GM10847 (cell line): Measurements from ENCODE around the gene ADAM12.

Source experiments
- POLR2A ChIP-seq: IDR thresholded peaks from 2 replicates; pipeline ENCODE4 v1.6.1; 2011; ENCODE audit not compliant: insufficient read length; ENCODE audit errors: extremely low read depth

ADAM12 gene

DNA sequence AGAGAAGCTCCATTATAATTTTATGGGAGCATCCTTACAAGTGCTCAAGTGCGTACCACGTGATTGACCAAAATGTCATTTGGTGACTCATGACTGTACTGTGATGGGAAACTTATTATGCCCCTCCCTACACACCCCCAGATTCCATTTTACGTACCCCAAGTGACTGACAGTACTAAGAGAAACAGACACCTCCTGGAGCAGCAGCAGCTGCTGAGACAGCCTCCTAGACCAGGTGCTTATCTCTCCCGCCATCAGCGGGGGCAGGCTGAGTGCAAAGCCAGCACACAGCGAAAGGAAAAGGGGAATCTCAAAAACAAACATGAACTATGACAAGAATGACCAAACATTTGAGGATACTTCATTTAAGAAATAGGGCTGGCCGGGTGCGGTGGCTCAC lies 4.2 kb upstream of the ADAM12 start:
- no peak for TF ChIP-seq POLR2A

DNA sequence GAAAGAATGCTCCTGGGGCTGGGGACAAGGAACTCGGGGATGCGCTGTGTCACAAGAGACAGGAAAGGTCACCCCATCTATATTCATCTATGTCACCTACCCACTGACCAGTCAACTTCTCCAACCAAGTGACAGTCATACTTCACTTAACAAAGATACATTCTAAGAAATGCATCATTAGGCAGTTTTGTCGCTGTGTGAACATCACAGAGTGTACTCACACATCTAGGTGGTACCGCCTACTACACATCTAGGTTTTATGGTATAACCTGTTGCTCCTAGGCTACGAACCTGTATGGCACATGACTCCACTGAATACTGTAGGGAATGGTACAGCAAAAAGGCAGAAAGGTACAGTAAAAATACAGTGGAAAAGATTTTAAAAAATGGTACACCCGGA lies 3.8 kb upstream of the ADAM12 start:
- TF ChIP-seq POLR2A = no peak

DNA sequence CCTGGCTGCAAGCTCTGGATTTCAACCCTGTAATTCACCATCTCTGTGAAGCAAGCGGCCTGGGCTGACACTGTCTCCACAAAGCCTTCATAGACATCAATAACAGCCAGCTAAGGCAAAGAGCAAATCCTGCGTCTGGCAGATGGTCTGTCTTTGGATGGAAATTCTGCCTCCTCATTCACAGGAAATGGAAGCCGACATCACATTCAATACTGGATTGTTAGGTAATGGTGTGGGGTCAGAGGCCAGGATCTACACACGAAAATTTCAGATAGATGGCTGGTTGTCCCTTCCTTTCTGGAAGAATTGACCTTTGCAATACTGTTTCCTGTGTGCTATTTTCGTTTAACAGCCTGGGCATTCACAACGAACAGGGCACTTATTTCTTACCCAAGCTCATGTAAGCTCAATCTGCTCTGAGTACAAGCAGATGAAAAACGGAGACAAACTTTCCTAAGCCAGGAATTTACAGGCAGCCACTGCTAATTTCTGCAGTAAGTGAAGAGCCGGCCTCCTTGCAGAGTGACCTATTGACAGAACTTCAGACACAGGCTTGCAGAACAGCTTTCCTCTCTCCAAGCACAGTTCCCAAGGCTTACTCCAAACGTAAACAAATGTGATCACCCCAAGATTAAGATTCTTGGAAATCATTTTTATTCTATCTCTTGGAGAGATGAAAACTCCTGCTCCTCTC lies 3.1 kb upstream of the ADAM12 start:
- TF ChIP-seq POLR2A = no peak

DNA sequence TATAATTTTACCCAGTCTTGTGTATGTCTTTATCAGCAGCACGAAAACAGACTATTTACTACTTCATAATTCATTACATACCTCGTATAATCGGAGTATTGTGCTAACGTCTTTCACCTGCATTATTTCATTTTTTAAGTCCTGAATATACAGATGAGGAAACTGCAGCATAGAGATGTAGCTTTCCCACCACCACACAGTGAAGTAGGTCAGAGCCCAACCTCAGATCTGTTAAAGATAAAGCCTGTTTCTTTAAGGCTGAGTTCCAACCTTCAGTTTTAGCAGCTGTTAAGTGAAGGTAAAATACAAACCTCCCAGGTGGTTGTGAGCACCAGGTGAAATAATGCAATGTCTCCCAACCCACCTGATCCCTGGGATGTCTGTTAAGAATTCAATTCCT lies 2.0 kb upstream of the ADAM12 start:
- no peak for TF ChIP-seq POLR2A

DNA sequence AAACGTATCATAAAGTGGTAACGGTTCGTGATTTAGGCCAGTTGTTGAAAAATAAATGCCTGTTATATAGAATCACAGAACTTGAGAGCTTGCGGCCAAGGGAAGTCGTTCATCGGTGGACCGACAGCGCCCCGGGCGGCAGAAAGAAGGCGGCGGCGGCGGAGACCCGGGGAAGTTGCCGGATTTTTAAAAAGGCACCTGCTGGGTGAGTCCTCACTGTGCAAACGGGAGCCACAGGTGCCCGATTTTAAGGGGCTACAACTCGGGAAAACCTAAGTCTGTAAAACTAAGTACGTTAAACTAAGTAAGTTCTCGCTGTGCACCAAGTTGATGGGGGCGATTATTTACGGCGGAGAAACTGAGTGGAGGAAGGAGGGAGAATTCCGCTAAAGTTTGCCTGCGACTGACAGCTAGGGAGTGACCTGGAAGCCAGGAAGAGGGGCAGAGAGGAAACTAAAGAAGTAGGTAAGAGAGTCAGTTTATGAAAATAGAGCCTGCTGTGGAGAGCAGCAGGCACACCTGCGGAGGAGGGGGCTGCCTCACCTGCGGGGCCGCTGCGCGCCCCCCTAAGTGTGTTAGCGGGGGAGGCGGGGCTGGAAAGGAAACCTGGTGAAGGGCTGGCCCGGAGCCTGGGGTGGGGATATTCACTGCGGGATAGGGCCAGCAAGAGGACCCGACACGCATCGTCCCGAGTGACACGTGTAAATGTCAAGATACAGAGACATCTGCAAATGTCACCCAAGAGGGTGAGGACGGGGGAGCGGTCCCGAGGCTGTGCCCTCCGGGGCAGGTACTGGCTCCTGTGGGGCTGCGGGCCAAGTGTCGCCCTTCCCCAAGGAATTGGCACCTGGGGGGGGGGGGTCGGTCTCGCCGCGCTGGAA lies 996 bp downstream of the ADAM12 start:
- no peak for TF ChIP-seq POLR2A

DNA sequence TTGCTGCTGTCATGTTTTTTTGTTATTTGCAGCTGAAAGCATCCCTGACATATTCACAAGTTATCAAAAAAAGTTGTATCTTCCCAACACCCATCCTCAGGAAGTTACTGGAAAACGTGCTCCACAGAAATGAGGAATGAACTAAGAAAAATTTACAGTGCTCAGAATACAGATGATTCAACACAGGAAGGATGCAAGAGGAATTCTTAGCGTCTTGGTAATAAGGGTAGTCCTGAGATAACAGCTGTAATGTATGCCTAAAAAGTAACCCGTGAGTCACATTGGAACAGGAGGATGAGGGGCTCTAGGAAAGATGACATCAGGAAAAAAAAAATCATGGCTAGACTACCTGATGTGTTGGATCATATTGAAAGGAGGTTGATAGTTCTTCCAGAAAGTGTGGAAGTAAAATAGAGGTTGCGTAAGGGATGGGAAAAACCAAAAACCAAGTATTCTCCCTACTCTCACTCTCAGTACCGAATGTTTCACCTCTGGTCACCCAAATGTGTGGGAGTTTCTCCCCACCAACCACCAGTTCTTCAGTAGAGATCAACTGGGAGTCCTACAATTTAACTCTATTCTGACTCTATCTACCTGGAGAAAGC lies 3.9 kb downstream of the ADAM12 start:
- TF ChIP-seq POLR2A = no peak

DNA sequence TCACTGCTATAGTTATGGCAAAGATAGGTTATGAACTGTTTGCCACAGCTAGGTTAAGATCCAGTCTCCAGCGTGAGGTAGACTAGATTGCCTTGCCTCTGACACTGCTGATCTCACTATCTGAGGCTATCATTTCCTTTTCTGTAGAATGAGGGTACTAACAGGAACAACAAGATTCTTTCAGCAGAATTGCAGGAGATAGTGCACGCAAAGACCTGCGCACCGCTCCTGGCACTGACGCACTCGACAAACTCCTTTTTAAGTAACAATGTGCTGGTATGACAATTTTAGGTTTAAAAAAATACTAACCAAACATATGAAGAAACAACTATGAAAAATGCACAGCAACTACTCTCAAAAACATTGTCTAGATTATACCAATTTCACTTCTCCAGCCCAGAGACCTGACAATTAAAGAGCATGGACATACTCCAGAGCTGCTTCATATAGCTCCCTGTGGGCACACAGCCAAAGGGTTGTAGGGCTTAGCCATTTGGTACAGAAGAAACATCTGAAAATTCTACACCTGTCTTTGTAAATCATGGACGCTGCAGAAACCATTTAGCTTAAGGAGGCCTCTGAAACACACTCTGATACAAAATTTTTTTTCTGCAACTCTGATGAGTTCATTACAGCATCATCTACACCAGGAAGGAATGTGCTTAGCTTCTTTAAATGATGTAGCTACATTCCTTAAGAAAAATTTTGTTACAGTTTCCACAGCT lies 7.8 kb downstream of the ADAM12 start:
- no peak for TF ChIP-seq POLR2A

DNA sequence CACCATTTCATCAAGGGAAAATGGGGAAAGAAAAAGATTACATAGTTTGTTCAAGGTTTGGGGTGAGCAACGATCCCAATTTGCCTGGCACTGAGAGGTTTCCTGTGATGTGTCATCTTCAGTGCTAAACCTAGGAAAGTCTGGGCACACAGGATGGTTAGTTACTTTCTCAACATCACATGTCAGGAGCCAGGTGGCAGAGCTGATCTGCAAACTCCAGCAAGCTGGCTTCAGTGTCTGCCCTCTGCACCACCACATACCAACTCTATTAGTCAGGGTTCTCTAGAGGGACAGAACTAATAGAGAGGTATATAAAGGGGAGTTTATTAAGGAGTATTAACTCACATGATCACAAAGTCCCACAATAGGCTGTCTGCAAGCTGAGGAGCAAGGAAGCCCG lies 11.3 kb downstream of the ADAM12 start:
- TF ChIP-seq POLR2A = no peak

DNA sequence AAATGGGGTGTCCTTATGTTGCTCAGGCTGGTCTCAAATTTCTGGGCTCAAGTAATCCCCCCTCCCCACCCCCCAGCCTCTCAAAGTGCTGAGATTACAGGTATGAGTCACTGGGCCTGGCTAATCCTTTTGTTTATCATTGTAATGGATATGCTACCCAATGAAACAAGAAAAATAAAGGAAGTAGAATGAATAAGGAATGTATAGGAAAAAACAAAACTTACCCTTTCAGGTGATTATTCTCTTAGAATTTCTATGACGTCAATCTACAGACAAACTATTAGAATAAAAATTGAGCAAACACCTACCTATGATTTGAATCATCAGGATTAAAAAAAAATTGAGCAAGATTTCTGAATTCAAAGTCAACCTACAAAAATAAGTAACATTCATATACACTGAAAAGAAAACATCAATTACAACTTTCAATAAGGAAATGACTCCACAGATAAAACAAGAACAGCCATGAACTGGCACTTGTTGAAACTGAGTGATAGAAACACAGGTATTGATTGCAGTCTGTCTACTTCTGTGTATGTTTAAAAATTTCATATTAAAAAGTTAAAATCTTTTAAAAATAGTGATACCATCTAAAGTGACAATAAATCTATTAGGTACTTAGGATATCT lies 12.2 kb downstream of the ADAM12 start:
- no peak for TF ChIP-seq POLR2A

DNA sequence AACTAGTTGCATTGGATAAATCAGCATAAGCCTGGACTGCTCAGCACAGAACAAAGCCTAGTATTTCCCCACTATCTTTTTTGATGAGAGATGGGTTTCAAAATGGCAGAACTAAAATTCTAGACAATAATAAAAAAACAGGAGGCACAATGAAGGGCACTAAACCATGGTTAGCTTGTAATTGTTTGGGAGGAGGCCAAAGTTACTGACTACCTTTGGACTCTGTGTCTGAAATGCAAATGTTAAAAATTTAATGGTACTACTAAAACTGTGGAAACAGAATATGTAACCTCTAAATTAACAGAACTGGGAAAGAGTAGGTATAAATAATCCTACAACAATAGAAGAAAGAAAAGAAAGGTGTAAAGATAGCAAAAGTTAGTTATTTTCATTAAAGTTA lies 13.0 kb downstream of the ADAM12 start:
- no peak for TF ChIP-seq POLR2A

DNA sequence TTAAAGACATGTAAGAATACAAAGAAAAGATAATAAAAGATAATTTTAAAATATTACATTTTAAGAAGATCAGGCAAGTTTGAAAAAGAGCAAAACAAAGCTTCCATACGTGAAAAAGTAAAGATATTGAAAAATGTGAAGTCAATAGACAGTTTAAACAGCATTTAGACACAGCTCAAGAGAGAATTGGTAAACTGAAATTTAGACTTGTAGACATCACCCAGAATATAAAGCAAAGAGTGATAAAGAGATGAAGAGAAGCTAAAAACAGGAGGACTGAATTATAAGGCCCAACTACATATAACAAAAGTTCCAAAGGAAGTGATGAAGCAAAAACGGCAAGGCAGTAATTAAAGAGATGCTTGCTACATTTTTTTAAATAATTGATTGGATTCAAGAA lies 13.8 kb downstream of the ADAM12 start:
- no peak for TF ChIP-seq POLR2A

DNA sequence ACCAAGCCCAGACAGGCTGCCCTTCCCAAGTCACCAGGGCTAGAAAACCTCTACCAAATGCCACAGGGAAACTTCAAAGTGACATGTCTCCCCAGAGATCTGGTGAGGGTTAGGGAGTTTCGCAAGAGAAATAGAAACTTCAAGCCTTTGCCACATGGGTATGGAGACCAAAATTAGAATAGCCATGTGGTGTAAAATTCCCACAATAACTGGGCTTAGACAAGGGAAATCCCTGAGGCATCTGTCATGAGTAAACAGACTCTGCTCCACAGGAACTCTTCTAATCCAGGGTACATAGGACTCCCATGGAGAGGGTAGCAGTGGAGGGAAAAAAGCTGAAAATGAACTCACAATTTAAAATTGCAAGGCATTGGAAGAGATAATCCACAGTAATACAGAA lies 14.3 kb downstream of the ADAM12 start:
- TF ChIP-seq POLR2A = no peak

DNA sequence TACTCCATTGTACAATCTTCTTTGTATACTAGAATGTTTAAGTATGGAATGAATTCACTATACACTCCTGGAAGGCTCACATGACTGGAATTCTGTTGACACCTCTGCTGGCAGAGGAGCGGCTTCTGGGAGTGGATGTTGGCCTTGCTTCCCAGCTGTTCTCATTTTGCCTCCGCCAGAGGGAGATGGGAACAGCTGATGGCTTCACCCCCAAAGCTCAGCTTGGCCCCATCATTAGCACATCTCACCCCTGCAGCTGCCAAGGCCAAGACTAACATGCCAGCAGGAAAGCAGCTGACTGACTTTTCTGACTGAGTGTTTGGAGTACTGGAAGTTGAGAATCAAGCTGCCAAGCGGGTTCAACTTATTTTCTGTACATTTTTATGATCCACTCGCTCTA lies 15.1 kb downstream of the ADAM12 start:
- TF ChIP-seq POLR2A = no peak

DNA sequence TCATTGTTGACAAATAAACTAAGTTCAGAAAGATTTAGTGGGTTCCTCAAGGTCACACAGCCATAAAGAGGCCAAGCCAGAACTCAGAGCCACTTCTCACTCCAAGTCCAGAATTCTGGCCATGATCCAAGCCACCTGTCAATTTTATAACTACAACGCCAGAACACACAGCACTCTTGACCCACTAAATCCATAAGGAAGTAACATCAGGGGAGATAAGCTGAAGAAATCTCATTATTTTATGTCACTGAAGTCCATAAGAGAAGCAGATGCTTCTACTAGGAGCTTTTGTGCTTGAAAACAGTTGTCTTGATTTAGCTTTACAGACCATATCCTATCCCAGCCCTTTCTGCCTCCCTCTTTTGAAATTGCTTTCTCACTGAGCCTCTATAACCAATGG lies 15.9 kb downstream of the ADAM12 start:
- no peak for TF ChIP-seq POLR2A

DNA sequence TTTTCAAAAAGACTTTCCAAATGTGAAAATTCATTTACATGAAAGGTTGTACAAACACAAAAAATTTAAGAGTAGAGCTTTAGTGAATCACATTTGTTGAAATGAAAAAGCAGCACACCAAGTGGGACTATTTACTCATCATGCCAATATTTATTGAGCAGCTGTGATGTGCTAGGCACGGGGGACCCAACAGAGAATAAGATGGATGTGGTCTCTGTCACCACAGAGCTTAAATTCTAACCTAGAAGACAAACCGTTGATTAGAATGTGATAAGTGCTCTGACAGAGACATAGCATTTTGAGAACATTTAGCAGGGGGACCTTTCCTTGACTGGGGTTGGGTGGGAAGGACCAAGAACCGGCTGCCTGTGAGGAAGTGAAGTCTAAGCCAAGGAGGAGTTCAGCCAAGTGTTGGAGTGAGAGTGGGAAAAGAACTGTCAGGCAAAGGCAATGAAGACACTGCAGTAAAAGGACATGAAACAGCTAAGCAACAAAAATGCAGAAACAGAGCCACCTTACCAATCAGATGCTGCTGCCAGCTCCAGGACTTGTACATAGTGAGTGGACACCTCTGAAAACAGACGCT lies 19.1 kb downstream of the ADAM12 start:
- no peak for TF ChIP-seq POLR2A

DNA sequence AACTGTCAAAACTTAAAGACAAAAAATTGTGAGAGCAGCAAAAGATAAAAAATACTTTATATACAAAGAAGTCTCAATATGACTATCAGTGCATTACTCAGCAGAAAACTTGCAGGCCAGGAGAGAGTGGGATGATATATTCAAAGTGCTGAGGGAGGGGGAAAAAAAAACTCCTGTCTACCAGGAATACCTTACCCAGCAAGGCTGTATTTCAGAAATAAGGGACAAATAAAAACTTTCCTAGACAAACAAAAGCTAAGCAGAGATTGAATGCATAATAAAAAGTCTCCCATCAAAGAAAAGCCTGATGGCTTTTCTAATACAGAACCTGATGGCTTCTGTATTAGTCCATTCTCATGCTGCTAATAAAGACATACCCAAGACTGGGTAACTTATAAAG lies 31.1 kb downstream of the ADAM12 start:
- TF ChIP-seq POLR2A = no peak
